SK-N-SH (cell line): ENCODE data around the gene LSM3. TPM values are rescaled to one million over a fixed set of nuclear protein-coding genes. Genes with fewer than 3 reads are reported as not detected.

Experiments
- CTCF ChIA-PET: fragments of 300-600, 350-600 bp; formaldehyde crosslinking; extraction: SDS; loops from one replicate; lab custom pipeline; 2021; lab: Yijun Ruan, JAX
- POLR2A ChIA-PET: fragments of 350-600 bp; sonication (Branson Sonifier 250); formaldehyde crosslinking; extraction: SDS; loops from one replicate; lab custom pipeline; 2020; ENCODE audit warnings: antibody characterized with exemption, inconsistent platforms; lab: Yijun Ruan, JAX
- DNase-seq: peaks from one replicate; pipeline ENCODE4 v3.0.0; 2012
- H2AFZ ChIP-seq: fragments of 200-600 bp; sonication (generic); 2 replicates; pipeline ENCODE4 v1.8.1; 2016; ENCODE audit warnings: antibody characterized with exemption, mild to moderate bottlenecking, low read depth
- H3F3A ChIP-seq: fragments of 200-600 bp; sonication (generic); replicated peaks from 2 replicates; pipeline ENCODE3; 2016; ENCODE audit warnings: antibody characterized with exemption, mild to moderate bottlenecking; ENCODE audit not compliant: insufficient read depth
- H3K27ac ChIP-seq, 2 experiments: fragments of 200-500 bp in 1 of 2; fragments of 200-600 bp in 1 of 2; sonication (Bioruptor generic) in 1 of 2; sonication (generic), shearing (Covaris generic) in 1 of 2; 2 replicates each; pipeline versions ENCODE4 v1.5.1 to v1.6.1; 2014 to 2016; ENCODE audit warnings: low read depth in 2 of 2, inconsistent platforms in 1 of 2, low read length in 1 of 2, mild to moderate bottlenecking in 1 of 2, mixed read lengths in 1 of 2
- H3K27me3 ChIP-seq: fragments of 200-600 bp; sonication (generic), shearing (Covaris generic); 2 replicates; pipeline ENCODE4 v1.6.1; 2016; ENCODE audit warnings: mixed run types; ENCODE audit not compliant: insufficient read depth
- H3K36me3 ChIP-seq, 2 experiments: fragments of 200-500 bp in 1 of 2; fragments of 200-600 bp in 1 of 2; sonication (Bioruptor generic) in 1 of 2; sonication (generic) in 1 of 2; replicated peaks in 1 of 2; 2 replicates each; pipeline versions ENCODE3 to v1.5.1; 2014 to 2016; ENCODE audit warnings: low read length in 1 of 2, mild to moderate bottlenecking in 1 of 2; ENCODE audit not compliant: insufficient read depth in 2 of 2, control insufficient read depth in 1 of 2
- H3K4me1 ChIP-seq, 2 experiments: fragments of 200-500 bp in 1 of 2; fragments of 200-600 bp in 1 of 2; sonication (Bioruptor generic) in 1 of 2; sonication (generic), shearing (Covaris generic) in 1 of 2; 2 replicates each; pipeline versions ENCODE4 v1.5.1 to v1.6.1; 2014 to 2016; ENCODE audit warnings: low read depth in 1 of 2, low read length in 1 of 2, mixed run types in 1 of 2; ENCODE audit not compliant: insufficient read depth in 2 of 2, control insufficient read depth in 1 of 2
- H3K4me2 ChIP-seq: fragments of 200-600 bp; sonication (generic), shearing (Covaris generic); 2 replicates; pipeline ENCODE4 v1.6.1; 2017; ENCODE audit warnings: mixed run types
- H3K4me3 ChIP-seq, 2 experiments: fragments of 200-500 bp in 1 of 2; fragments of 200-600 bp in 1 of 2; sonication (Bioruptor generic) in 1 of 2; sonication (generic), shearing (Covaris generic) in 1 of 2; 2 replicates each; pipeline versions ENCODE4 v1.5.1 to v1.8.1; 2014 to 2016; ENCODE audit warnings: low read depth in 2 of 2, inconsistent platforms in 1 of 2, low read length in 1 of 2, mild to moderate bottlenecking in 1 of 2, mixed read lengths in 1 of 2, moderate library complexity in 1 of 2
- H3K79me2 ChIP-seq: fragments of 200-600 bp; sonication (generic); 2 replicates; pipeline ENCODE4 v1.8.1; 2017; ENCODE audit warnings: mild to moderate bottlenecking; ENCODE audit not compliant: insufficient read depth
- H3K9ac ChIP-seq: fragments of 200-600 bp; sonication (generic); 2 replicates; pipeline ENCODE4 v1.6.1; 2017; ENCODE audit warnings: mixed run types
- H3K9me2 ChIP-seq: fragments of 200-600 bp; sonication (generic); 2 replicates; pipeline ENCODE4 v1.6.1; 2017; ENCODE audit warnings: mixed run types
- H3K9me3 ChIP-seq: fragments of 200-600 bp; sonication (generic); 2 replicates; pipeline ENCODE4 v1.6.1; 2017; ENCODE audit warnings: mixed run types, mild to moderate bottlenecking, moderate library complexity
- H4K20me1 ChIP-seq: fragments of 200-600 bp; sonication (generic); 2 replicates; pipeline ENCODE4 v1.6.1; 2017; ENCODE audit warnings: mild to moderate bottlenecking, mixed run types; ENCODE audit not compliant: insufficient read depth
- CHD2 ChIP-seq: fragments of 150-350 bp; IDR thresholded peaks from 2 replicates; pipeline ENCODE4 v1.6.1; 2018; ENCODE audit warnings: low read length; ENCODE audit not compliant: partially characterized antibody
- CTCF ChIP-seq: fragments of 200-600 bp; sonication (generic); IDR thresholded peaks from 2 replicates; pipeline ENCODE4 v1.6.1; 2017; ENCODE audit warnings: antibody characterized with exemption, mild to moderate bottlenecking, moderate library complexity
- EZH2phosphoT487 ChIP-seq: fragments of 200-600 bp; sonication (generic); IDR thresholded peaks from 2 replicates; pipeline ENCODE4 v1.6.1; 2017; ENCODE audit warnings: low read depth, mixed run types, mild to moderate bottlenecking, antibody characterized with exemption, moderate library complexity, borderline replicate concordance
- FOSL2 ChIP-seq: IDR thresholded peaks from 2 replicates; pipeline ENCODE4 v1.4.0; 2012; ENCODE audit warnings: low read depth, mild to moderate bottlenecking, moderate library complexity, borderline replicate concordance
- GABPA ChIP-seq: IDR thresholded peaks from 2 replicates; pipeline ENCODE4 v1.4.0; 2012; ENCODE audit warnings: low read depth, mild to moderate bottlenecking
- GATA2 ChIP-seq: sonication (generic); formaldehyde crosslinking; IDR thresholded peaks from 2 replicates; pipeline ENCODE4 v1.5.0; 2020; ENCODE audit warnings: mild to moderate bottlenecking, missing genetic modification reagents
- JUND ChIP-seq: IDR thresholded peaks from 2 replicates; pipeline ENCODE4 v1.4.0; 2012
- MXI1 ChIP-seq: IDR thresholded peaks from 2 replicates; pipeline ENCODE4 v1.6.1; 2012; ENCODE audit warnings: mild to moderate bottlenecking, low read depth, low read length, improper control_type of control experiment
- NFIC ChIP-seq: IDR thresholded peaks from 2 replicates; pipeline ENCODE4 v1.4.0; 2012; ENCODE audit warnings: borderline replicate concordance
- RAD21 ChIP-seq: IDR thresholded peaks from 2 replicates; pipeline ENCODE4 v1.6.1; 2012; ENCODE audit warnings: mild to moderate bottlenecking, low read length
- RCOR1 ChIP-seq: fragments of 150-350 bp; IDR thresholded peaks from 2 replicates; pipeline ENCODE4 v1.6.1; 2017; ENCODE audit warnings: antibody characterized with exemption, low read length
- REST ChIP-seq: IDR thresholded peaks from 2 replicates; pipeline ENCODE4 v1.6.1; 2012; ENCODE audit warnings: mild to moderate bottlenecking, low read depth, low read length, moderate library complexity
- SIN3A ChIP-seq: IDR thresholded peaks from 2 replicates; pipeline ENCODE4 v1.6.1; 2012; ENCODE audit warnings: low read depth, mild to moderate bottlenecking, low read length, moderate library complexity, borderline replicate concordance
- TCF12 ChIP-seq: IDR thresholded peaks from 2 replicates; pipeline ENCODE4 v1.4.0; 2012
- TEAD4 ChIP-seq: IDR thresholded peaks from 2 replicates; pipeline ENCODE4 v1.4.0; 2012; ENCODE audit warnings: mild to moderate bottlenecking, borderline replicate concordance; ENCODE audit not compliant: insufficient read depth
- ZBTB33 ChIP-seq: IDR thresholded peaks from 2 replicates; pipeline ENCODE4 v1.4.0; 2012; ENCODE audit warnings: low read depth, borderline replicate concordance
- WGBS: methylation state at CpG from one replicate; pipeline ENCODE4 v1.1.6; 2017; ENCODE audit warnings: low lambda C conversion rate; 5-methylcytosine and 5-hydroxymethylcytosine counted together
- polyA plus RNA-seq, 3 experiments: library from polyadenylated mRNA; depleted of rRNA; stranded (reverse); fragments of >200 nt; gene quantifications; 2 replicates each; pipeline ENCODE4 v1.2.3, GENCODE V29; 2012

The LSM3 gene
- polyA plus RNA-seq, 1 of the 3 experiments (the other 2 are of a cell fraction) = 5.1 TPM

GRCh38 chr3:14135581-14135980, 43.0 kb upstream of the LSM3 start:
- Histone ChIP-seq H3K9ac (no peak overlapping the region), H3F3A (peaks cover 5% of the 10 kb centered on the region), H2AFZ (no peak overlapping the region), H3K4me1 (no peaks in the 10 kb centered on the region; a peak in 1 of 4 replicates), H3K9me2 (no peaks in the 10 kb centered on the region), H3K27me3 (no peaks in the 10 kb centered on the region), H3K4me2 (no peak overlapping the region), H4K20me1 (no peaks in the 10 kb centered on the region), H3K9me3 (no peaks in the 10 kb centered on the region), H3K36me3 (peaks cover 28 to 92% of the 10 kb centered on the region in 2 experiments), H3K27ac (no peak overlapping the region), H3K4me3 (no peak overlapping the region), H3K79me2 (peaks cover 7% of the 10 kb centered on the region)
- 97% methylated on average over 5 of the region's 11 CpGs for WGBS
- CTCF ChIA-PET = no interaction called here
- TF ChIP-seq TCF12 (no peak), FOSL2 (no peak), MXI1 (no peak), EZH2phosphoT487 (no peak), RAD21 (no peak), RCOR1 (no peak), REST (no peak), CHD2 (no peak), NFIC (no peak), JUND (no peak), TEAD4 (no peak), SIN3A (no peak), GATA2 (CRISPR knock-in tag) (no peak), GABPA (no peak), CTCF (no peak), ZBTB33 (no peak)
- no peak for DNase-seq
- POLR2A ChIA-PET = no interaction called here
